ENCODE data around the gene ING5.

ING5 gene

DNA sequence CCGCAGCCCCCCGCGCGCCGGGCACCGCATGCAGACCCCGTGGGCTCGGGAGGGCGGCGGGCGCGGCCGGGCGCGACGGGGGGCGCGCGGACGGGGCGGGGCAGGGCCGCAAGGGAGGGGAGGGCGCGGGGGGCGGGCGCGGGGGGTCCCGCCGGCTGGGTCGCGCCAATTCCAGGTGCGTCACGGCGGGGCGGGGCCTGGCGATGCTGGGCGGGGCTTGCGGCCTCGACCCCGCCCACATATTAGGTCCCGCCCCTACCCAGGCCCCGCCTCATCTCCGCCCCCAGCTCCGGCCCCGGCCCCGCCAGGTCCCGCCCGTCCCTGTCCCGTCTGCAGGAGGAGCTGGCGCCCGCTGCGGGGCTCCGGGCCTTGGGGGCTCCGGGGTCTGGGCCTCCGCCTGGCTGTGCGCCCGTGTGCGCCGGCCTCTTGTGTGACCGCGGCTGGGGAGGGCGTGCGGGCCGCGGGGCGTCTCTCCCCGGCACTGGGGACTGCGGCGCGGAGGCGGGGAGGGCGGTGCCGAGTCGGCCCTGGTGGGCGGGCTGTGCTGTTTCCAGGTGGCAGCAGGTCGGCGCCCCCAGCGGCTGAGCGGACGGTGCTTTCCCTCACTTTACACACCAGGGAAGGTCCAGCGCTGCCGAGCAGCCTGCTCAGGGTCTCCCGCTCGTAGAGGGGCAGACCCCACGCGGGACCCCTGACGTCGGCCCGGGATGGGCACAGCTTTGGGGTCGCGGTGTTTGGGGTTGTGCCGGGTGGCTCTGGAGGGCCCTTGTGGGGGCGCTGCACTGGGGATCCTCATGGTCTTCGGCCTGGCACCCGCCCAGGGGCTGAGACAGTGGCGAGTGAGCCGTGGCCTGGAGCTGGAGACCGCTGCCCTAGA is 554 bp downstream of the ING5 start:
- Histone ChIP-seq H4K91ac (ENCODE audit: low read length) (peak overlapping the region; percentile 75), H3K18ac (ENCODE audit: low read depth in 1 of 2, low read length in 2 of 2) (peak overlapping the region; percentile 70 to 84), H3K4me2 (ENCODE audit: low read length, poor library complexity, severe bottlenecking) (peak overlapping the region; percentile 99), H2AFZ (ENCODE audit: low read depth, low read length) (peak overlapping the region; percentile 53), H3K4ac (ENCODE audit: low read depth in 1 of 2, low read length in 2 of 2) (peak overlapping the region; percentile 80 to 81), H3K9me3 (ENCODE audit: control insufficient read depth, low read length) (peaks cover 4% of the 10 kb centered on the region), H2BK12ac (ENCODE audit: low read length in 2 of 2) (peak overlapping the region in 1 of 2 experiments; percentile 18), H3K23ac (ENCODE audit: low read length in 2 of 2) (no peak overlapping the region), H2BK5ac (ENCODE audit: low read depth, low read length, poor library complexity, severe bottlenecking) (peak overlapping the region; percentile 94), H2BK120ac (ENCODE audit: low read depth, low read length) (peak overlapping the region; percentile 92), H2AK5ac (ENCODE audit: low read length, severe bottlenecking) (no peak overlapping the region), H3K4me1 (ENCODE audit: control insufficient read depth, insufficient read depth, low read depth, low read length) (peaks cover 14% of the 10 kb centered on the region), H2BK15ac (ENCODE audit: low read depth, poor library complexity, severe bottlenecking) (peak overlapping the region; percentile 83), H3K36me3 (ENCODE audit: control insufficient read depth in 1 of 2, insufficient read depth in 2 of 2, low read depth in 1 of 2, low read length in 2 of 2) (peaks cover 24% of the 10 kb centered on the region in 2 experiments), H3K4me3 (ENCODE audit: insufficient read depth in 1 of 2, low read depth in 1 of 2, low read length in 2 of 2) (peak overlapping the region; percentile 87 to 94), H3K27ac (ENCODE audit: low read length, poor library complexity, severe bottlenecking) (no peak overlapping the region), H3K27me3 (ENCODE audit: control insufficient read depth in 1 of 2, insufficient read depth in 1 of 2, low read length in 2 of 2) (no peaks in the 10 kb centered on the region), H4K8ac (ENCODE audit: low read length) (peak overlapping the region; percentile 82), H3K79me1 (replicated peaks; ENCODE audit: low read length, poor library complexity, severe bottlenecking) (peaks cover 25% of the 10 kb centered on the region), H3K14ac (ENCODE audit: low read length in 2 of 2) (peak overlapping the region; percentile 86 to 87), H3K9ac (ENCODE audit: low read length) (peak overlapping the region; percentile 85)
- peak; percentile 76 for DNase-seq
- 2% methylated on average over 56 of the region's 98 CpGs for WGBS

DNA sequence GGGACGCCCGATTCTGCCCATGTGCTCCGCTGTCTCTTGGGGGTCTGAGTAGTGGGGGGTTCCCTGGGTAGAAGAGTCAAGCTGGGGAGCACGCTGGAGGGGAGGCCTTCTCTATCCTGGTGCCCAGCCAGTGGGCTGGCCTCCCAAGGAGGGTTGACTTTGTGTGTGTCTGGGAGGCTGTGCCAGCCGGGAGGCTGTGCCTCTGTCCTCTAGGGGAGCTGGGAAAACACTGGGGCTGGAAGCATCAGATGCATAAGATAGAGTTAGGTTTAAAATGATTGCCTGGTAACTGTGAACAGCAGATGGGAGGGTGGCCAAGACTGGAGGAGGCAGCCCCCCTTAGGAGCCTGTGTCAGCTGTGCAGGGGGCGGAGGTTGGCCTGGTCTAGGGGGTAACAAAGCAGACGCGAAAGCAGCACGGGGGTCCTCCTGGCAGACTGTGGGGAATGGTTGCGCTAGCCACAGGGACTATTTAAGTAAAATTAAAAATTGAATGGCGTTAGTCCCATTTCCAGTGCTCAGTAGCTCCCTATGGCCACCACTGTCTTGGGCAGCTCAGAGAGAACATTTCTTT is 1.3 kb downstream of the ING5 start:
- no peak overlapping the region for H3K27ac ChIP-seq (ENCODE audit: low read length, poor library complexity, severe bottlenecking)
- no peak overlapping the region for H2AK5ac ChIP-seq (ENCODE audit: low read length, severe bottlenecking)
- H2AFZ ChIP-seq (ENCODE audit: low read depth, low read length) = no peak overlapping the region
- no peaks in the 10 kb centered on the region for H3K27me3 ChIP-seq (ENCODE audit: control insufficient read depth in 1 of 2, insufficient read depth in 1 of 2, low read length in 2 of 2)
- H4K8ac ChIP-seq (ENCODE audit: low read length) = peak overlapping the region; percentile 82
- H2BK120ac ChIP-seq (ENCODE audit: low read depth, low read length) = peak overlapping the region; percentile 85
- H3K18ac ChIP-seq (ENCODE audit: low read depth in 1 of 2, low read length in 2 of 2) = peak overlapping the region; percentile 70 to 84
- H2BK15ac ChIP-seq (ENCODE audit: low read depth, poor library complexity, severe bottlenecking) = no peak overlapping the region
- peaks cover 32% of the 10 kb centered on the region in 2 experiments for H3K36me3 ChIP-seq (ENCODE audit: control insufficient read depth in 1 of 2, insufficient read depth in 2 of 2, low read depth in 1 of 2, low read length in 2 of 2)
- 63% methylated on average over 11 of the region's 11 CpGs for whole genome bisulfite sequencing
- peak overlapping the region; percentile 86 to 94 for H3K4me3 ChIP-seq (ENCODE audit: insufficient read depth in 1 of 2, low read depth in 1 of 2, low read length in 2 of 2)
- H3K4me1 ChIP-seq (ENCODE audit: control insufficient read depth, insufficient read depth, low read depth, low read length) = peaks cover 14% of the 10 kb centered on the region
- H4K91ac ChIP-seq (ENCODE audit: low read length) = peak overlapping the region; percentile 68
- no peak overlapping the region for H3K23ac ChIP-seq (ENCODE audit: low read length in 2 of 2)
- H2BK12ac ChIP-seq (ENCODE audit: low read length in 2 of 2) = no peak overlapping the region
- no peak overlapping the region for H3K4ac ChIP-seq (ENCODE audit: low read depth in 1 of 2, low read length in 2 of 2)
- peak overlapping the region; percentile 99 for H3K4me2 ChIP-seq (ENCODE audit: low read length, poor library complexity, severe bottlenecking)
- no peak for DNase-seq
- no peak overlapping the region for H2BK5ac ChIP-seq (ENCODE audit: low read depth, low read length, poor library complexity, severe bottlenecking)
- H3K79me1 ChIP-seq (replicated peaks; ENCODE audit: low read length, poor library complexity, severe bottlenecking) = peaks cover 30% of the 10 kb centered on the region
- peak overlapping the region; percentile 86 to 87 for H3K14ac ChIP-seq (ENCODE audit: low read length in 2 of 2)
- peaks cover 4% of the 10 kb centered on the region for H3K9me3 ChIP-seq (ENCODE audit: control insufficient read depth, low read length)
- peak overlapping the region; percentile 85 for H3K9ac ChIP-seq (ENCODE audit: low read length)

DNA sequence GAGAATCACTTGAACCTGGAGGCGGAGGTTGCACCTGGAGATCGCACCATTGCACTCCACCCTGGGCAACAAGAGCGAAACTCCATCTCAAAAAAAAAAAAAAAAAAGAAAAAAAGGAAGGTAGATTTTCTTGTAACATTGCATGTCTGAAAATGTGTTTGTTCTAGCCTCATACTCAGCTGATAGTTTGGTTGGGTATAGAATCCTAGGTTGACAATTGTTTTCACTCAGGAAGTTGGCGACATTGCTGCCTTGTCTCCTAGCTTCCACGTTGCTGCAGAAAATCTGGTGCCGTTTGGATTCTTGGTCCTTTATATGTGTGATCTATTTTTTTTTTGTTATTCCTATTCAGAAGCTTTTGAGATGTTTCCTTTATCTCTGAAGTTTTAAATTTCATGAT is 4.7 kb downstream of the ING5 start:
- WGBS = 100% methylated on average over 3 of the region's 6 CpGs
- Histone ChIP-seq H2BK15ac (ENCODE audit: low read depth, poor library complexity, severe bottlenecking) (no peak overlapping the region), H2BK12ac (ENCODE audit: low read length in 2 of 2) (no peak overlapping the region)

DNA sequence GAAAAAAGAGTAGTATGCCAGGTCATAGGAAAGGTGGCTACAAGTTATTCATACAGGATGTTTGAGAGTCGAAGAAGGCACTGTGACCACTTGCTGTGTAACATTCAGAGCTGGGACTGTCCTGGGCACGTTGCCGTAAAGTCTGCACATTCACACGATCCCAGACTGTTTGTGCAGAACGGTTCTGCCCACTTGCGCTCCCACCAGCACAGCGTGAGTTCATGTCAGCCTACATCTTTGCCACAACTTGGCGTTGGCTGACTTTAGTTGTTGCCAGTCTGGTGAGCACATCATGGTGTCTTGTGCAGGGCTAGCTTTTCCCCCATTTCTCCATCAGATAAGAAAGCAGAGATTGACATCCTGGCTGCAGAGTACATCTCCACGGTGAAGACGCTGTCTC is 7.0 kb downstream of the ING5 start:
- Histone ChIP-seq H4K8ac (ENCODE audit: low read length) (no peak overlapping the region), H2BK120ac (ENCODE audit: low read depth, low read length) (no peak overlapping the region), H2AK5ac (ENCODE audit: low read length, severe bottlenecking) (no peak overlapping the region), H3K4me2 (ENCODE audit: low read length, poor library complexity, severe bottlenecking) (no peak overlapping the region), H3K23ac (ENCODE audit: low read length in 2 of 2) (no peak overlapping the region), H2BK12ac (ENCODE audit: low read length in 2 of 2) (no peak overlapping the region), H3K27me3 (ENCODE audit: control insufficient read depth in 1 of 2, insufficient read depth in 1 of 2, low read length in 2 of 2) (no peaks in the 10 kb centered on the region), H3K4ac (ENCODE audit: low read depth in 1 of 2, low read length in 2 of 2) (no peak overlapping the region), H2AFZ (ENCODE audit: low read depth, low read length) (no peak overlapping the region), H3K79me1 (replicated peaks; ENCODE audit: low read length, poor library complexity, severe bottlenecking) (peaks cover 22% of the 10 kb centered on the region), H2BK15ac (ENCODE audit: low read depth, poor library complexity, severe bottlenecking) (no peak overlapping the region), H3K9ac (ENCODE audit: low read length) (no peak overlapping the region), H3K14ac (ENCODE audit: low read length in 2 of 2) (no peak overlapping the region), H2BK5ac (ENCODE audit: low read depth, low read length, poor library complexity, severe bottlenecking) (no peak overlapping the region), H3K4me1 (ENCODE audit: control insufficient read depth, insufficient read depth, low read depth, low read length) (no peaks in the 10 kb centered on the region), H3K36me3 (ENCODE audit: control insufficient read depth in 1 of 2, insufficient read depth in 2 of 2, low read depth in 1 of 2, low read length in 2 of 2) (peaks cover 76 to 80% of the 10 kb centered on the region in 2 experiments), H3K18ac (ENCODE audit: low read depth in 1 of 2, low read length in 2 of 2) (no peak overlapping the region), H3K4me3 (ENCODE audit: insufficient read depth in 1 of 2, low read depth in 1 of 2, low read length in 2 of 2) (no peak overlapping the region), H4K91ac (ENCODE audit: low read length) (no peak overlapping the region), H3K9me3 (ENCODE audit: control insufficient read depth, low read length) (peaks cover 6% of the 10 kb centered on the region), H3K27ac (ENCODE audit: low read length, poor library complexity, severe bottlenecking) (no peak overlapping the region)
- WGBS = 90% methylated on average over 10 of the region's 10 CpGs
- no peak for DNase-seq

More for the DNA sequence above, 4.7 kb downstream of the ING5 start:
- Histone ChIP-seq H3K23ac (ENCODE audit: low read length in 2 of 2) (no peak overlapping the region), H2AFZ (ENCODE audit: low read depth, low read length) (no peak overlapping the region), H3K36me3 (ENCODE audit: control insufficient read depth in 1 of 2, insufficient read depth in 2 of 2, low read depth in 1 of 2, low read length in 2 of 2) (peaks cover 56 to 61% of the 10 kb centered on the region in 2 experiments), H2AK5ac (ENCODE audit: low read length, severe bottlenecking) (no peak overlapping the region), H4K8ac (ENCODE audit: low read length) (no peak overlapping the region), H4K91ac (ENCODE audit: low read length) (no peak overlapping the region), H3K4me2 (ENCODE audit: low read length, poor library complexity, severe bottlenecking) (no peak overlapping the region), H2BK5ac (ENCODE audit: low read depth, low read length, poor library complexity, severe bottlenecking) (no peak overlapping the region), H2BK120ac (ENCODE audit: low read depth, low read length) (no peak overlapping the region), H3K9me3 (ENCODE audit: control insufficient read depth, low read length) (peaks cover 4% of the 10 kb centered on the region), H3K4me3 (ENCODE audit: insufficient read depth in 1 of 2, low read depth in 1 of 2, low read length in 2 of 2) (no peak overlapping the region), H3K27ac (ENCODE audit: low read length, poor library complexity, severe bottlenecking) (no peak overlapping the region), H3K4ac (ENCODE audit: low read depth in 1 of 2, low read length in 2 of 2) (no peak overlapping the region), H3K14ac (ENCODE audit: low read length in 2 of 2) (no peak overlapping the region), H3K79me1 (replicated peaks; ENCODE audit: low read length, poor library complexity, severe bottlenecking) (peaks cover 32% of the 10 kb centered on the region), H3K9ac (ENCODE audit: low read length) (no peak overlapping the region), H3K27me3 (ENCODE audit: control insufficient read depth in 1 of 2, insufficient read depth in 1 of 2, low read length in 2 of 2) (no peaks in the 10 kb centered on the region), H3K18ac (ENCODE audit: low read depth in 1 of 2, low read length in 2 of 2) (no peak overlapping the region), H3K4me1 (ENCODE audit: control insufficient read depth, insufficient read depth, low read depth, low read length) (peaks cover 8% of the 10 kb centered on the region)
- DNase-seq = no peak
